ENCODE results near the gene C10orf62.
"Not testable (repeated sequence)": the region's sequence is repeated elsewhere in the genome, so short reads cannot be mapped to it uniquely, and the experiment has no call there.

The C10orf62 gene

DNA sequence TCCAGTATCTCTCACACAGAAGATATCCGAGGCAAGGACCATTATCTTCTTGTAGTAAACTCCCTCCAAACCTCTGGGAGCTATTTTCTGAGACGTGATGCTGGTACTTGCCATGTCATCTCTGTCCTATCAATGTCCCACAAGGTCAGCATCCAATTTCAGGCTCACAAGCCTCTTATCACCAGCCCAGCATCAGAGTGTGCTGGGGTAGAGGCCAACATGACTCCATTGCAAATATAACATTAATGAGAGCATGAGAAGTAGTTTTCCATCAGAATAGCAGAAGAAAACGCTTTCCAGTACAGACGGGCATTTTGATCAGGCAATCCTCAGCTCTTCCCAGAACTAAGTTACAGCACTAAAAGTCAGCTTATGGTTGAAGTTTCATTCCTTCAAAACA lies 38.2 kb downstream of the C10orf62 start:
- DNase-seq (ENCODE audit: low read depth in 1 of 2, low spot score in 1 of 2): no peak

DNA sequence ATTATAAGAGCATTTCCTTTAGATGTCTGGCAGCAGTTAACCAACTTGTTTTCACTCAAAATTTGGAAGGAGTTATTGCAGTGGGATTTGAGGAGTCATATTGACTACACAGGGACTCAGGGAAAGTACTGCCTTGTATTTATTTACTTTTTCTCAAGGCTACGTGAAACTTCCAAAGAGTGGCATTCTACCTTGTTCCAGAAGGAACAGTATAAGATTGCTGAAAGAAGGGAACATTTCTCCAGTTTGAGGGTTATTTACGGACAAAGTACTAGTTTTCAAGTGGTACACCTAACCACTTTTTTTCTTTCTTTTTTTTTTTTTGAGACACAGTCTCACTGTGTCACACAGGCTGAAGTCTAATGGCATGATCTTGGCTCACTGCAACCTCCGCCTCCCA lies 38.7 kb downstream of the C10orf62 start:
- no peak for DNase-seq (ENCODE audit: low read depth in 1 of 2, low spot score in 1 of 2)

DNA sequence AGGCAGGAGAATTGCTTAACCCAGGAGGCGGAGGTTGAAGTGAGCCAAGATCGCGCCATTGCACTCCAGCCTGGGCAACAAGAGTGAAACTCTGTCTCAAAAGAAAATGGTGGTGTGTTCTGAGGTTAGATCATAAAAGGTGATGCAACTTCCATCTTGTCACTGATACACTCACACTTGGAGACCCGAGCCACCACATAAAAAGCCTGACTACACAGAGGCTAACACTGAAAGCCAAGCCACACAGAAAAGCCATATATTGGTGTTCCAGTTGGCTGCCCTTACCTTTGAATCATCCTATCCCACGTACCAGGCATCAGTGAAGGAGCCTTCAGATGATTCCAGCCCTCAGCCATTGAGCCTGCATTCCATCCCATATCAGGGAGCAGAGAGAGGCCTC lies 39.8 kb downstream of the C10orf62 start:
- DNase-seq (ENCODE audit: low read depth in 1 of 2, low spot score in 1 of 2): no peak

DNA sequence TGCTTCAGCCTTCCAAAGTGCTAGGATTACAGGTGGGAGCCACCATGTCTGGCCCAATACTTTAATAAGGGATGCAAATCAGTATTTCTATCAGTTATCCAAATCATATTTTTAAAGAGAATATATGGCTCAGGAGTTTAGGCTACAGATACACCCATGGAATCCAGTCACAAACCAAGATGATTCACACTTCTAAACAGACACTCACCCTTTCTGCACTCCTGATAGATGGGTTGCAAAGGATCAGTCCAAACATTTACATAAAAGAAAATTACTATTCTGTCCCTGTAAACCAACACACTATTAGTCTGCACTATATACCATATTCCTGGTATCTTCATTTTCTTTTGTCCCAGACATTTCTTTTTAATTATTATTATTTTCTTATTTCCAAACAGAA lies 41.6 kb downstream of the C10orf62 start:
- no peak for DNase-seq (ENCODE audit: low read depth in 1 of 2, low spot score in 1 of 2)

DNA sequence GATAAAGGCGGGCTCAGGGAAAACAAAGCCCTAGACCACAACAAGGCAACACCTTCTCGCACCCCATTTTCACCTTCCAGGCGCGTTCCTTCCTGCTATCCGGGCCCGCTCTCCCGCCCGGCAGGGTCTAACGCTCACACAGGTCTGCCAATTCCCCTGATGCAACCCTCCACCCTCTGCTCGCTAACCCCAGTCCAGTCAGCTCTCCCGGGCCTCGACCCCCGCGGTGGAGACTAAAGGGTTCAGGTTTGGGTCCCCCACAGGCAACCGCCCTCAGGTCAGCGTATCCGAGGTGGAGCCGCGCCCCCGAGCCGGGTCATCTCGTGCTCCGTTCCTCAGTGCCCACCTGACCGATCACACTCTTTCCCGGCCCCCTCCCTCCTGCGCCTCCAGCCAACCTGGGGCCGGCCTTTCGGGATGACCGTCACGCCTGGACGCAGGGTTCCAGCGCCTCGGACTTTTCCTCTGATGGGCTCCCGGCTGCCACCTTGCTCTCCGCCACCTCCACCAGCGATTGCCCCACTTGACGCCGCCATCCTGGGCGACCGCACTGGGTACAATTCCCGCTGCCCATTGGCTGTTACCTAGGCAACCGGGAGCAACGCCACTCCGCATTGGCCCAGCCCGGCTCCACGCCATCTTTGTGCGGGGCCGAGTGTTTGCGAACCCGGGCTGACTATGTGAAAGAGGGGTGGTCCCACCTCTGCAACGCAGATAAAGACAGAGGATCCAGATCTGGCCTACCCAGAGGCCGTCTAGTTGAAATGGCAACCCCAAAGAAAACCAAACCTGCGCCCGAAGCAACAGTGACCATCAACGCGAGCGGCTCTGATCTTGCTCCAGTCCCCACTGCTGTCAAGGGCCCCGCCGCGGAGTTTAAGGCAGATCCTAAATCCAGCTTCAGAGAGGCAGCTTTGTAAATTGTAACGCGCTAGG lies 43.7 kb downstream of the C10orf62 start, which contains the start of gene MORN4:
MORN4 (minus strand) TSS at position 552 of the 936 bp plus-strand sequence. CDS start 13,847 bp downstream, outside the sequence.
- DNase-seq (ENCODE audit: low read depth in 1 of 2, low spot score in 1 of 2): peak; percentile 80

DNA sequence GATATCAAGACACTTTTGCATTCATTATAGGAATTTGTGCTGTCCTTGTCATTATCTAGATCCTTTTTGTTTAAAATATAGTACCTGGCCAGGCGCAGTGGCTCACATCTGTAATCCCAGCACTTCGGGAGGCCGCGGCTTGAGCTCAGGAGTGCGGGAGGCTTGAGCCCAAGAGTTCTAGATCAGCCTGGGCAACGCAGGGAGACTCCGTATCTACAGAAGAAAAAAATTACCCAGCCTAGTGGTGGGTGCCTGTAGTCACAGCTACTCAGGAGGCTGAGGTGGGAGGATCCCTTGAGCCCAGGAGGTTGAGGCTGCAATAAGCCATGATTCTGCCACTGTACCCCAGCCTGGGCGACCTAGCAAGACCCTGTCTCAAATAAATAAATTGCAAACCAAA lies 44.4 kb downstream of the C10orf62 start:
- no peak for DNase-seq (ENCODE audit: low read depth in 1 of 2, low spot score in 1 of 2)

DNA sequence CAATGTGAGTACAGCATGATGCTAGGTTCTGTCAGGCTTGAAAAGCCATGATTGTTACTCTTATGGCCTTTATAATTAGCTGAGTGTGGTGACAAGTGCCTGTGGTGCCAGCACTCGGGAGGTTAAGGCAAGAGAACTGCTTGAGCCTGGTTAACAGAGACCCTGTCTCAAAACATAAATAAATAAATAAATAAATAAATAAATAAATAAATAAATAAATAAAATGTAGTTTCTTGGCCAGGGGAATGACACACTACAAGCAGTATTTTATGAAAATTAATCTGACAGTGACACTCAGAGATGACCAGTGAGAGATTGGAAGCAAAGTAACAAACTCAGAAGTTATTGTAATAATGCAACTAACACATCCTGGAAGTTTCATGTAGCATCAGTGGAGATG lies 46.1 kb downstream of the C10orf62 start:
- DNase-seq (ENCODE audit: low read depth in 1 of 2, low spot score in 1 of 2): no peak

DNA sequence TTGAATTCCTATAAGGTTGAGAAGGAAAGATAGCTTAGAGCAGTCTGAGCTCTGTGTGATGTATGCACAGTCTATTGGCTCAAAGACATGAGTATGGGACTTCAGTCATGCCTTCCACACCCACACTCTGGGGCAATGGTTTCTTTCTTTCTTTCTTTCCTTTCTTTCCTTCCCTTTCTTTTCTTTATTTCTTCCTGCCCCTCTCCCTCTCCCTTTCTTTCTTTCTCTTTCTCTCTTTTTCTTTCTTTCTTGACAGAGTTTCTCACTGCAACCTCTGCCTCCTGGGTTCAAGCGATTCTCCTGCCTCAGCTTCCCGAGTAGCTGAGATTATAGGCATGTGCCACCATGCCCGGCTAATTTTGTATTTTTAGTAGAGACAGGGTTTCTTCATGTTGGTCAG lies 49.6 kb downstream of the C10orf62 start:
- not testable (repeated sequence) for DNase-seq (ENCODE audit: low read depth in 1 of 2, low spot score in 1 of 2)

DNA sequence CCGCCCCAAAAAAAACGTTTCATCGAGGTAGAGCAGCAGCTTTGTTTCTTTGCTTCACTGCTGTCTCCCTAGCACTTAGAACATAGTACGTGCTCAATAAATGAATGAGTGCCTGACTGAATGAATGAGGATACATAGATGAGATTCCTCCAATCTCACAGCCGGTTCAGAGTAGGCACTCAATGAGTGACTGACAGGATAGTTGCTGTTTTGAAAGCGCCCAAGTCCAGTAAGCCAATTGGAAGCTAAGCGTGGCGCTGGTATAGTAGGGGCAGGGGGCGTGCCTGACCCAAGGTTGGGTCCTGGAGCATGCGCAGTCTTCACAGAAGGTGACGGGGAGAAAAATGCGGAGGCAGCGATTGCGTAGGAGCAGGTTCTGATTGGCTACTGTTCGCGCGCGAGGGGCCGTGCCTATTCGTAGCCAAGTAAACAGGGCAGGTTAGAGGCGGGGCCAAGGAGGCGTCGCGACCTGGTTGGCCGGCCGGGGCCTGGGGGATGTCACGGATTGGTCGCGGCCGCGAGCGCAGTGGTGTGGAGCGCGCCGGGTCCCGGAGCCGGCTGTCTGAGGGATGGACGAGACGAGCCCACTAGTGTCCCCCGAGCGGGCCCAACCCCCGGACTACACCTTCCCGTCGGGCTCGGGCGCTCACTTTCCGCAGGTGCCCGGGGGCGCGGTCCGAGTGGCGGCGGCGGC lies 50.8 kb downstream of the C10orf62 start, which contains the start of gene PI4K2A:
PI4K2A (plus strand) TSS at position 498 of the 694 bp plus-strand sequence; CDS start at position 570, 72 bp downstream.
- DNase-seq (ENCODE audit: low read depth in 1 of 2, low spot score in 1 of 2): peak; percentile 95 to 96

Data from stimulated activated CD4-positive, alpha-beta T cell treated with anti-CD3 and anti-CD28 coated beads, Interleukin-15, amount 100 ng/mL, for 1 hour (primary cell).